Measurements from ENCODE around the gene SETD2.

SETD2 gene

DNA sequence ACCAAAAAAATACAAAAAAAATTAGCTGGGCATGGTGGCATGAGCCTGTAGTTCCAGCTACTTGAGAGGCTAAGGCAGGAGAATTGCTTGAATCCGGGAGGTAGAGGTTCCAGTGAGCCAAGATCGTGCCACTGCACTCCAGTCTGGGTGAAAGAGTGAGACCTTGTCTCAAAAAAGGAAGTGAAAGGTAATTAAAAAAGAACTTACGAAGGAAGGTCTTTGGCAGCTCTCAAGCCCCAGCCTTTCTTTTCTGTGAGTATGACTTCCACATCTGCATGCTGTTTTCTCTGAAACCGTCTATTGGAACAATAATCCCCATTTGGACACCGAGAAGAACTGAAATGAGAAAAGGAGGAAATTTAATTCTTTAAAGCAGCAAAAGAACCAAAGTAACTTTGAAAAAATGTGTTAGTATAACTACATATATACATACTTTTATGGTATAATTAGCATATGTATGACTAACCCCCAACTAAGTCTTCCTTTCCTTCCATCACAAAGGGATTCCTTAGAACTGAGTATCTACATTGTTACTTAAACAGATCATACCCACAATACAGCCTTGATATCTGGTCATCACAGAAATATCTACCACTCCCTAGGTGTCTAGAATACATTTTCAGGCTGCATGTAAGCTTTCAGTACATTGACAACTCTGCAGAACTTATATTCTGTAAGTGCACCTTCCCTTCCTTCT, 50.1 kb downstream of the SETD2 start:
- H3K4me1 ChIP-seq (ENCODE audit: control insufficient read depth, low read length), result peaks cover 26% of the 10 kb centered on the region
- H3K36me3 ChIP-seq (ENCODE audit: control insufficient read depth, low read length), result peaks cover 75% of the 10 kb centered on the region
- no peaks in the 10 kb centered on the region for H3K9me2 ChIP-seq (replicated peaks; ENCODE audit: control insufficient read depth, low read length)
- H3K4me2 ChIP-seq (ENCODE audit: low read length), result peak overlapping the region; percentile 20
- 0 out of 2 replicates have a peak, but pooled peaks cover 2% of the 10 kb centered on the region for H3F3A ChIP-seq (ENCODE audit: control insufficient read depth, insufficient read depth)
- H3K27ac ChIP-seq (ENCODE audit: low read depth, low read length), result no peak overlapping the region
- peaks cover 2% of the 10 kb centered on the region; the same call in 1 of the 2 replicates for H4K20me1 ChIP-seq (ENCODE audit: control insufficient read depth, insufficient read depth, low read depth, low read length)
- no peak overlapping the region for H3K4me3 ChIP-seq (ENCODE audit: low read length)
- H3K27me3 ChIP-seq (ENCODE audit: control insufficient read depth, low read length), result no peaks in the 10 kb centered on the region
- no peaks in the 10 kb centered on the region for H3K9me3 ChIP-seq (ENCODE audit: control insufficient read depth, insufficient read depth, low read length)
- no peak for TF ChIP-seq EZH2phosphoT487 (IDR thresholded peaks at IDR 0.05; ENCODE audit: borderline replicate concordance, low read length)
- TF ChIP-seq, protein P1, sequence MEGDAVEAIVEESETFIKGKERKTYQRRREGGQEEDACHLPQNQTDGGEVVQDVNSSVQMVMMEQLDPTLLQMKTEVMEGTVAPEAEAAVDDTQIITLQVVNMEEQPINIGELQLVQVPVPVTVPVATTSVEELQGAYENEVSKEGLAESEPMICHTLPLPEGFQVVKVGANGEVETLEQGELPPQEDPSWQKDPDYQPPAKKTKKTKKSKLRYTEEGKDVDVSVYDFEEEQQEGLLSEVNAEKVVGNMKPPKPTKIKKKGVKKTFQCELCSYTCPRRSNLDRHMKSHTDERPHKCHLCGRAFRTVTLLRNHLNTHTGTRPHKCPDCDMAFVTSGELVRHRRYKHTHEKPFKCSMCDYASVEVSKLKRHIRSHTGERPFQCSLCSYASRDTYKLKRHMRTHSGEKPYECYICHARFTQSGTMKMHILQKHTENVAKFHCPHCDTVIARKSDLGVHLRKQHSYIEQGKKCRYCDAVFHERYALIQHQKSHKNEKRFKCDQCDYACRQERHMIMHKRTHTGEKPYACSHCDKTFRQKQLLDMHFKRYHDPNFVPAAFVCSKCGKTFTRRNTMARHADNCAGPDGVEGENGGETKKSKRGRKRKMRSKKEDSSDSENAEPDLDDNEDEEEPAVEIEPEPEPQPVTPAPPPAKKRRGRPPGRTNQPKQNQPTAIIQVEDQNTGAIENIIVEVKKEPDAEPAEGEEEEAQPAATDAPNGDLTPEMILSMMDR (IDR thresholded peaks at IDR 0.05; ENCODE audit: low read depth, low read length, poor library complexity, severe bottlenecking), result no peak
- peaks cover 10% of the 10 kb centered on the region for H3K79me2 ChIP-seq (ENCODE audit: control insufficient read depth, low read length)

DNA sequence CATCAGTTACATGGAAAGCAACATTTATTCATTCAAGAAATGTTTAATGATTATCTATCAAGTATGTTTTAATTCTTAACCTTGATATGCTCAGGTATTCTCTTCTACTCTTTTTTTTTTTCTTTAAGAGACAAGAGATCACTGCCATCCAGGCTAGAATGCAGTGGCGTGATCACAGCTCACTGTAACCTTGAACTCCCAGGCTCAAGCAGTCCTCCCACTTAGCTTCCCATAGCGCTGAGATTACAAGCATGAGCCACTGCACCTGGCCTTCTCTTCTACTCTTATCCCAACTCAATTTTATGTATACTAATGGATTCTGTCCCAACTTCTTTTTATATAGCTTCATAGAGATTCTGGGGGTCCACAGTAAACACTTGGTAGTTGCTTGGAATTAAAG, 50.9 kb downstream of the SETD2 start:
- Histone ChIP-seq H3K27ac (ENCODE audit: low read depth, low read length) (no peak overlapping the region), H4K20me1 (ENCODE audit: control insufficient read depth, insufficient read depth, low read depth, low read length) (peaks cover 2% of the 10 kb centered on the region; the same call in 1 of the 2 replicates), H3K4me3 (ENCODE audit: low read length) (no peak overlapping the region), H3K9me3 (ENCODE audit: control insufficient read depth, insufficient read depth, low read length) (no peaks in the 10 kb centered on the region), H3K27me3 (ENCODE audit: control insufficient read depth, low read length) (no peaks in the 10 kb centered on the region), H3K79me2 (ENCODE audit: control insufficient read depth, low read length) (peaks cover 10% of the 10 kb centered on the region), H3K4me1 (ENCODE audit: control insufficient read depth, low read length) (peaks cover 26% of the 10 kb centered on the region), H3K9me2 (replicated peaks; ENCODE audit: control insufficient read depth, low read length) (no peaks in the 10 kb centered on the region), H3F3A (ENCODE audit: control insufficient read depth, insufficient read depth) (0 out of 2 replicates have a peak, but pooled peaks cover 2% of the 10 kb centered on the region), H3K4me2 (ENCODE audit: low read length) (no peak overlapping the region), H3K36me3 (ENCODE audit: control insufficient read depth, low read length) (peaks cover 77% of the 10 kb centered on the region)
- TF ChIP-seq EZH2phosphoT487 (IDR thresholded peaks at IDR 0.05; ENCODE audit: borderline replicate concordance, low read length), result no peak
- TF ChIP-seq, protein P1 (IDR thresholded peaks at IDR 0.05; ENCODE audit: low read depth, low read length, poor library complexity, severe bottlenecking), result no peak

GRCh38 chr3:47109393-47109792, 54.5 kb downstream of the SETD2 start:
- no peak overlapping the region for H3K27ac ChIP-seq (ENCODE audit: low read depth, low read length)
- no peak overlapping the region for H3K4me3 ChIP-seq (ENCODE audit: low read length)
- TF ChIP-seq, protein P1 (IDR thresholded peaks at IDR 0.05; ENCODE audit: low read depth, low read length, poor library complexity, severe bottlenecking), result no peak
- no peak for TF ChIP-seq EZH2phosphoT487 (IDR thresholded peaks at IDR 0.05; ENCODE audit: borderline replicate concordance, low read length)
- H3K9me2 ChIP-seq (replicated peaks; ENCODE audit: control insufficient read depth, low read length), result no peaks in the 10 kb centered on the region
- H4K20me1 ChIP-seq (ENCODE audit: control insufficient read depth, insufficient read depth, low read depth, low read length), result peaks cover 2% of the 10 kb centered on the region; the same call in 1 of the 2 replicates
- H3F3A ChIP-seq (ENCODE audit: control insufficient read depth, insufficient read depth), result 0 out of 2 replicates have a peak, but pooled peaks cover 2% of the 10 kb centered on the region
- peaks cover 57% of the 10 kb centered on the region for H3K36me3 ChIP-seq (ENCODE audit: control insufficient read depth, low read length)
- peaks cover 11% of the 10 kb centered on the region for H3K4me1 ChIP-seq (ENCODE audit: control insufficient read depth, low read length)
- no peaks in the 10 kb centered on the region for H3K27me3 ChIP-seq (ENCODE audit: control insufficient read depth, low read length)
- H3K9me3 ChIP-seq (ENCODE audit: control insufficient read depth, insufficient read depth, low read length), result no peaks in the 10 kb centered on the region
- peaks cover 4% of the 10 kb centered on the region; the same call in 1 of the 2 replicates for H3K79me2 ChIP-seq (ENCODE audit: control insufficient read depth, low read length)
- H3K4me2 ChIP-seq (ENCODE audit: low read length), result no peak overlapping the region

Data from DOHH2 (cell line).